ENCODE data around the gene MYO1D. TPM values are rescaled to one million over a fixed set of nuclear protein-coding genes. Genes with fewer than 3 reads are reported as not detected.

Gene MYO1D
- total and polyA plus RNA-seq, 2 donors (not counting 3 experiments of a cell fraction or from before 2014, with no cell fraction given), result 37.8 to 85.5 TPM

DNA sequence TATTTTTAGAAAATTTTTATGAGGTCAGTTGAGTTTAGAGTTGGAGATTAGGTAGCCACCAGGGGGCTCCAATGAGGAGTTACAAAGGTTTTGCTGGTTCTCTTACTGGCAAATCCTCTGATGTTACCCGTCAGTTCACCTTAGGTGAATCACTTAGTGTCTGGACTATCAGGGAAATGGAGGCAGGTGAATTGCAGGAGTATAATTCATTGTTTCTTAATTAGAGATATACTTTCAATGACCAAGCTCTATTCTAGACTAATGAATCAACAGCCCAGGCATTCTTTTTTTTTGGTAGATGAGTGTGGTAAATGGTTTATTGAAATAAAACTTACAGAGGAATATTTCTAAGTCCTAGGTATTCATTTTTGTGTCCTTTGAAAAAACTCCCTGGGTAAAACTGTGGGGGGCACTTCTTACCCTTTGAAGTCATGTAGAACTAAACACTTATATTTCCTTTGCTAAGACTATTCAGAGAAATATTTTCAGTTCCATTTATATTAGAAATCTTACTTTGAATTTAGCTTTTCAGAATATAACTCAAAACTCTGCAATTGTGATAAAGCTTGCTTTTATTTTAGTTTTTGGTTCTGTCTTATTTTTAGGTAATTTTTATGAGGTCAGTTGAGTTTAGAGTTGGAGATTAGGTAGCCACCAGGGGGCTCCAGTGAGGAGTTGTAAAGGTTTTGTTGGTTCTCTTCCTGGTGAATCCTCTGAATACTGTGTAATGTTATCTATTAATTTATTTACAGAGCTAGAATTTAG is 414.9 kb downstream of the MYO1D start:
- intact Hi-C loops (cut with micrococcal nuclease) (loop anchor here (1.0 kb wide), 1 partner anchor 293 kb away; no protein-coding TSS in a partner anchor), dilution Hi-C loops (cut with MboI; ENCODE audit: extremely low pct_ligation_motif_present, low sequenced_read_pairs) (no loop called here)
- H4K20me1 ChIP-seq (replicated peaks; ENCODE audit: control insufficient read depth, extremely low read depth, insufficient read depth, low read length), result peaks cover 11% of the 10 kb centered on the region
- BruUV-seq (replicated peaks), result no TSS peak
- peaks cover 52% of the 10 kb centered on the region for H3K79me2 ChIP-seq (ENCODE audit: control insufficient read depth, insufficient read depth, low read length)
- H3K9me3 ChIP-seq (replicated peaks; ENCODE audit: control insufficient read depth, insufficient read depth, low read length), result no peaks in the 10 kb centered on the region
- TF ChIP-seq EZH2 (IDR thresholded peaks at IDR 0.05; ENCODE audit: borderline replicate concordance, low read depth, low read length, severe bottlenecking) (no peak), FOS (IDR thresholded peaks at IDR 0.05; ENCODE audit: borderline replicate concordance, insufficient read depth, low read length) (peak; percentile 2)
- TF ChIP-seq, protein P1, sequence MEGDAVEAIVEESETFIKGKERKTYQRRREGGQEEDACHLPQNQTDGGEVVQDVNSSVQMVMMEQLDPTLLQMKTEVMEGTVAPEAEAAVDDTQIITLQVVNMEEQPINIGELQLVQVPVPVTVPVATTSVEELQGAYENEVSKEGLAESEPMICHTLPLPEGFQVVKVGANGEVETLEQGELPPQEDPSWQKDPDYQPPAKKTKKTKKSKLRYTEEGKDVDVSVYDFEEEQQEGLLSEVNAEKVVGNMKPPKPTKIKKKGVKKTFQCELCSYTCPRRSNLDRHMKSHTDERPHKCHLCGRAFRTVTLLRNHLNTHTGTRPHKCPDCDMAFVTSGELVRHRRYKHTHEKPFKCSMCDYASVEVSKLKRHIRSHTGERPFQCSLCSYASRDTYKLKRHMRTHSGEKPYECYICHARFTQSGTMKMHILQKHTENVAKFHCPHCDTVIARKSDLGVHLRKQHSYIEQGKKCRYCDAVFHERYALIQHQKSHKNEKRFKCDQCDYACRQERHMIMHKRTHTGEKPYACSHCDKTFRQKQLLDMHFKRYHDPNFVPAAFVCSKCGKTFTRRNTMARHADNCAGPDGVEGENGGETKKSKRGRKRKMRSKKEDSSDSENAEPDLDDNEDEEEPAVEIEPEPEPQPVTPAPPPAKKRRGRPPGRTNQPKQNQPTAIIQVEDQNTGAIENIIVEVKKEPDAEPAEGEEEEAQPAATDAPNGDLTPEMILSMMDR (IDR thresholded peaks at IDR 0.05; ENCODE audit: extremely low read depth in 1 of 2, insufficient read depth in 1 of 2, low read depth in 1 of 2, low read length in 2 of 2), result peak; percentile 59 to 67
- no peak overlapping the region for H3K4me2 ChIP-seq (ENCODE audit: insufficient read depth, low read length)
- CTCF ChIA-PET, result interaction anchor here (0.7 to 3.8 kb wide), 24 partner anchors 8 to 1289 kb away, joined by 3 to 42 read pairs (median 4); partner anchors contain the start of genes CDK5R1 and PSMD11
- DNase-seq (ENCODE audit: low read depth, low spot score), result peak; percentile 69
- H3K9me1 ChIP-seq (replicated peaks; ENCODE audit: control insufficient read depth, extremely low read depth, insufficient read depth, low read length), result no peaks in the 10 kb centered on the region
- H2AFZ ChIP-seq (ENCODE audit: low read depth, low read length), result no peak overlapping the region
- POLR2A ChIA-PET, result no interaction called here
- H3K4me3 ChIP-seq (replicated peaks in 1 of 3; ENCODE audit: insufficient read depth in 1 of 3, low read depth in 1 of 3, low read length in 3 of 3), result no peak overlapping the region
- peaks cover 16 to 22% of the 10 kb centered on the region in 2 experiments for H3K36me3 ChIP-seq (ENCODE audit: control insufficient read depth in 2 of 2, extremely low read depth in 1 of 2, insufficient read depth in 2 of 2, low read length in 2 of 2)
- peak; percentile 53 for FAIRE-seq
- no peaks in the 10 kb centered on the region for H3K4me1 ChIP-seq (ENCODE audit: control insufficient read depth, extremely low read depth, insufficient read depth, low read length)
- no peak overlapping the region for H3K27ac ChIP-seq (ENCODE audit: insufficient read depth, low read depth, low read length)
- H3K27me3 ChIP-seq (ENCODE audit: control insufficient read depth in 2 of 2, insufficient read depth in 2 of 2, low read length in 2 of 2), result no peaks in the 10 kb centered on the region
- no peak overlapping the region for H3K9ac ChIP-seq (replicated peaks; ENCODE audit: extremely low read depth, insufficient read depth, low read length)

DNA sequence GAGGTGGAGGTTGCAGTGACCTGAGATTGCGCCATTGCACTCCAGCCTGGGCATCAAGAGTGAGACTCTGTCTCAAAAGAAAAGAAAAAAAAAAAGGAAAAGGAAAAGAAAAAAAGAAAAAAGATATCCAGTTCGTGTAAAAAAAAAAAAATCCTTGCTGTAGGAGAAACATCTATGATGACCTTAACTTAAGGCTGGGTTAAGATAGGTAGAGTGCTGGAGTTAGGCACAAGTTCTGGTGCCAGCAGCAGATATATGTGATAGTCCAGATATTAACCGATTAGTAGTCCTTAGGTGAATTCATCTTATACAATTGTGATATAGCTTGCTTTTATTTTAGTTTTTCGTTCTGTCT is 415.4 kb downstream of the MYO1D start:
- peaks cover 55% of the 10 kb centered on the region for H3K79me2 ChIP-seq (ENCODE audit: control insufficient read depth, insufficient read depth, low read length)

More for the DNA sequence above, 415.4 kb downstream of the MYO1D start:
- Histone ChIP-seq H4K20me1 (replicated peaks; ENCODE audit: control insufficient read depth, extremely low read depth, insufficient read depth, low read length) (peaks cover 11% of the 10 kb centered on the region), H3K4me1 (ENCODE audit: control insufficient read depth, extremely low read depth, insufficient read depth, low read length) (no peaks in the 10 kb centered on the region), H3K36me3 (ENCODE audit: control insufficient read depth in 2 of 2, extremely low read depth in 1 of 2, insufficient read depth in 2 of 2, low read length in 2 of 2) (peaks cover 18 to 20% of the 10 kb centered on the region in 2 experiments), H3K9ac (replicated peaks; ENCODE audit: extremely low read depth, insufficient read depth, low read length) (no peak overlapping the region), H3K27me3 (ENCODE audit: control insufficient read depth in 2 of 2, insufficient read depth in 2 of 2, low read length in 2 of 2) (no peaks in the 10 kb centered on the region), H3K4me3 (replicated peaks in 1 of 3; ENCODE audit: insufficient read depth in 1 of 3, low read depth in 1 of 3, low read length in 3 of 3) (no peak overlapping the region), H3K9me3 (replicated peaks; ENCODE audit: control insufficient read depth, insufficient read depth, low read length) (no peaks in the 10 kb centered on the region), H2AFZ (ENCODE audit: low read depth, low read length) (no peak overlapping the region), H3K27ac (ENCODE audit: insufficient read depth, low read depth, low read length) (no peak overlapping the region), H3K9me1 (replicated peaks; ENCODE audit: control insufficient read depth, extremely low read depth, insufficient read depth, low read length) (no peaks in the 10 kb centered on the region), H3K4me2 (ENCODE audit: insufficient read depth, low read length) (no peak overlapping the region)
- intact Hi-C loops (cut with micrococcal nuclease), result loop anchor here (1.0 kb wide), 1 partner anchor 294 kb away; no protein-coding TSS in a partner anchor
- TF ChIP-seq JUN (IDR thresholded peaks at IDR 0.05; ENCODE audit: borderline replicate concordance, insufficient read depth, insufficient read length, low read depth) (no peak), EZH2 (IDR thresholded peaks at IDR 0.05; ENCODE audit: borderline replicate concordance, low read depth, low read length, severe bottlenecking) (no peak), FOS (IDR thresholded peaks at IDR 0.05; ENCODE audit: borderline replicate concordance, insufficient read depth, low read length) (no peak), POLR2AphosphoS5 (IDR thresholded peaks at IDR 0.05; ENCODE audit: insufficient read depth, low read depth, low read length) (no peak), POLR2A (IDR thresholded peaks at IDR 0.05; ENCODE audit: low read depth, low read length) (no peak), GATA2 (IDR thresholded peaks at IDR 0.05; ENCODE audit: insufficient read depth, insufficient read length, low read depth, low read length) (no peak), MYC (IDR thresholded peaks at IDR 0.05; ENCODE audit: low read depth, low read length) (no peak)
- TF ChIP-seq, protein P1 (IDR thresholded peaks at IDR 0.05; ENCODE audit: extremely low read depth in 1 of 2, insufficient read depth in 1 of 2, low read depth in 1 of 2, low read length in 2 of 2), result no peak
- TF ChIP-seq, protein P2, sequence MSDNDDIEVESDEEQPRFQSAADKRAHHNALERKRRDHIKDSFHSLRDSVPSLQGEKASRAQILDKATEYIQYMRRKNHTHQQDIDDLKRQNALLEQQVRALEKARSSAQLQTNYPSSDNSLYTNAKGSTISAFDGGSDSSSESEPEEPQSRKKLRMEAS (IDR thresholded peaks at IDR 0.05; ENCODE audit: insufficient read depth, insufficient read length), result no peak
- DNase-seq (ENCODE audit: low read depth, low spot score) (no peak), FAIRE-seq (no peak)
- dilution Hi-C loops (cut with MboI; ENCODE audit: extremely low pct_ligation_motif_present, low sequenced_read_pairs), result no loop called here
- ChIA-PET CTCF (interaction anchor here (0.7 to 3.8 kb wide), 21 partner anchors 11 to 468 kb away, joined by 3 to 42 read pairs (median 4); partner anchors contain the start of genes CDK5R1 and PSMD11), POLR2A (no interaction called here)
- BruUV-seq (replicated peaks), result no TSS peak
